ENCODE data around the gene TMEM233.

- TF ChIP-seq, protein P1, sequence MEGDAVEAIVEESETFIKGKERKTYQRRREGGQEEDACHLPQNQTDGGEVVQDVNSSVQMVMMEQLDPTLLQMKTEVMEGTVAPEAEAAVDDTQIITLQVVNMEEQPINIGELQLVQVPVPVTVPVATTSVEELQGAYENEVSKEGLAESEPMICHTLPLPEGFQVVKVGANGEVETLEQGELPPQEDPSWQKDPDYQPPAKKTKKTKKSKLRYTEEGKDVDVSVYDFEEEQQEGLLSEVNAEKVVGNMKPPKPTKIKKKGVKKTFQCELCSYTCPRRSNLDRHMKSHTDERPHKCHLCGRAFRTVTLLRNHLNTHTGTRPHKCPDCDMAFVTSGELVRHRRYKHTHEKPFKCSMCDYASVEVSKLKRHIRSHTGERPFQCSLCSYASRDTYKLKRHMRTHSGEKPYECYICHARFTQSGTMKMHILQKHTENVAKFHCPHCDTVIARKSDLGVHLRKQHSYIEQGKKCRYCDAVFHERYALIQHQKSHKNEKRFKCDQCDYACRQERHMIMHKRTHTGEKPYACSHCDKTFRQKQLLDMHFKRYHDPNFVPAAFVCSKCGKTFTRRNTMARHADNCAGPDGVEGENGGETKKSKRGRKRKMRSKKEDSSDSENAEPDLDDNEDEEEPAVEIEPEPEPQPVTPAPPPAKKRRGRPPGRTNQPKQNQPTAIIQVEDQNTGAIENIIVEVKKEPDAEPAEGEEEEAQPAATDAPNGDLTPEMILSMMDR (IDR thresholded peaks at IDR 0.05 in 2 of 3, conservative IDR thresholded peaks at IDR 0.05 in 1 of 3; ENCODE audit: insufficient read depth in 2 of 3, low read depth in 1 of 3, low read length in 3 of 3) = no peak
- no peak for TF ChIP-seq FOSL1 (tag; conservative IDR thresholded peaks at IDR 0.05)
- no peak for TF ChIP-seq SMAD3 (CRISPR knock-in tag; conservative IDR thresholded peaks at IDR 0.05)
Measured at GRCh38 chr12:119621878-119622277, 28.3 kb downstream of the TMEM233 start.

Data from K562 (cell line).